Vagina (tissue), 2 donors: ENCODE data around the gene SLC6A8.

Experiments
- POLR2A ChIP-seq, 2 donors: fragments of 450-650 bp; IDR thresholded peaks; one replicate each; pipeline ENCODE4 v1.6.1; 2017; ENCODE audit warnings: antibody characterized with exemption in 2 of 2, mild to moderate bottlenecking in 2 of 2, moderate library complexity in 2 of 2
- POLR2AphosphoS5 ChIP-seq, 2 donors: sonication (generic); formaldehyde crosslinking; IDR thresholded peaks; one replicate each; pipeline ENCODE4 v1.9.0; 2017; ENCODE audit warnings: antibody characterized with exemption in 2 of 2, mild to moderate bottlenecking in 2 of 2, low read depth in 1 of 2; ENCODE audit not compliant: insufficient read depth in 1 of 2
- TF ChIP-seq, protein P1 (sequence below), 3 experiments: fragments of 450-650 bp in 2 of 3; fragments of 200-600 bp in 1 of 3; sonication (generic) in 1 of 3; IDR thresholded peaks; one replicate each; pipeline ENCODE4 v1.5.1; 2017 to 2019; ENCODE audit warnings: antibody characterized with exemption in 3 of 3, mild to moderate bottlenecking in 2 of 3, moderate library complexity in 2 of 3

DNA sequence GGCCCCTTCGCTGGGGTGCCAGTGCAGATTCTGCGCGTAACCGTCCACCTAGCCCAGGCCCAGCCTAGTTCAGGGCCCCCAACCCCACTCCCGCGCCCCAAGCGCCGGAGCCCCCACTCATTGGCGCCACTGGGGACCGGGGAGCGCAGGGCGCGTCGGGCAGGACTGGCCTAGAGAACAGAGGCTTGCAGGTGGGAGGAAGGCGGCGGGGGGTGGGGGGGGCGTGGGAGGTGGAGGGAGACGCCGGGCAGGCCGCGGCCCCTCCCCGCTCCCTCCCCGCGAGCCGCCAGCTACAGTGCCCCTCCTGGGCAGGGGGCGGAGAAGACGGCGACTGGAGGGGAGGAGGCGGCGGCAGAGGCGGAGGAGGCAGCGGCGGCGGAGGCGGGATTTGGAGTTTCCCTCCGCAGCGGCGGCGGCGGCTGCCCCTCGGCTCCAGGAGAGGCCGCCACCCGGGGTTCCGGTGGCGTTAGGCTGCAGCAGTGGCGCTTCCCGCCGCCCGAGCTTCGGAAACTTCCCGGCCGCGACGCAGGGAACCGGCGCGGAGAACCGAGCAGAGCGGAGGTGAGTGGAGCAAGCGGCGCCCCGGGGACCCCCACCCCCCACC lies 45.6 kb upstream of the SLC6A8 start:
- TF ChIP-seq, protein P1, sequence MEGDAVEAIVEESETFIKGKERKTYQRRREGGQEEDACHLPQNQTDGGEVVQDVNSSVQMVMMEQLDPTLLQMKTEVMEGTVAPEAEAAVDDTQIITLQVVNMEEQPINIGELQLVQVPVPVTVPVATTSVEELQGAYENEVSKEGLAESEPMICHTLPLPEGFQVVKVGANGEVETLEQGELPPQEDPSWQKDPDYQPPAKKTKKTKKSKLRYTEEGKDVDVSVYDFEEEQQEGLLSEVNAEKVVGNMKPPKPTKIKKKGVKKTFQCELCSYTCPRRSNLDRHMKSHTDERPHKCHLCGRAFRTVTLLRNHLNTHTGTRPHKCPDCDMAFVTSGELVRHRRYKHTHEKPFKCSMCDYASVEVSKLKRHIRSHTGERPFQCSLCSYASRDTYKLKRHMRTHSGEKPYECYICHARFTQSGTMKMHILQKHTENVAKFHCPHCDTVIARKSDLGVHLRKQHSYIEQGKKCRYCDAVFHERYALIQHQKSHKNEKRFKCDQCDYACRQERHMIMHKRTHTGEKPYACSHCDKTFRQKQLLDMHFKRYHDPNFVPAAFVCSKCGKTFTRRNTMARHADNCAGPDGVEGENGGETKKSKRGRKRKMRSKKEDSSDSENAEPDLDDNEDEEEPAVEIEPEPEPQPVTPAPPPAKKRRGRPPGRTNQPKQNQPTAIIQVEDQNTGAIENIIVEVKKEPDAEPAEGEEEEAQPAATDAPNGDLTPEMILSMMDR (IDR thresholded peaks at IDR 0.05): no peak
- TF ChIP-seq POLR2AphosphoS5 (IDR thresholded peaks at IDR 0.05; ENCODE audit: insufficient read depth in 1 of 2, low read depth in 1 of 2): no peak
- no peak for TF ChIP-seq POLR2A (IDR thresholded peaks at IDR 0.05)
